ENCODE results near the gene DHX58.

DHX58 gene

GRCh38 chr17:42125565-42125964 is 13.1 kb upstream of the DHX58 start:
- TF ChIP-seq FOXM1 (IDR thresholded peaks at IDR 0.05; ENCODE audit: borderline replicate concordance, low read depth) (no peak), USF1 (IDR thresholded peaks at IDR 0.05) (no peak), YY1 (IDR thresholded peaks at IDR 0.05; ENCODE audit: low read depth) (no peak), TCF12 (IDR thresholded peaks at IDR 0.05; ENCODE audit: low read depth) (no peak), EP300 (IDR thresholded peaks at IDR 0.05; ENCODE audit: borderline replicate concordance) (no peak), RAD21 (IDR thresholded peaks at IDR 0.05; ENCODE audit: low read depth) (no peak), REST (IDR thresholded peaks at IDR 0.05; ENCODE audit: low read depth) (no peak), CREB1 (IDR thresholded peaks at IDR 0.05; ENCODE audit: low read depth) (no peak), NFIC (IDR thresholded peaks at IDR 0.05) (no peak), TAF1 (IDR thresholded peaks at IDR 0.05; ENCODE audit: low read depth) (no peak), TEAD4 (IDR thresholded peaks at IDR 0.05) (no peak)

DNA sequence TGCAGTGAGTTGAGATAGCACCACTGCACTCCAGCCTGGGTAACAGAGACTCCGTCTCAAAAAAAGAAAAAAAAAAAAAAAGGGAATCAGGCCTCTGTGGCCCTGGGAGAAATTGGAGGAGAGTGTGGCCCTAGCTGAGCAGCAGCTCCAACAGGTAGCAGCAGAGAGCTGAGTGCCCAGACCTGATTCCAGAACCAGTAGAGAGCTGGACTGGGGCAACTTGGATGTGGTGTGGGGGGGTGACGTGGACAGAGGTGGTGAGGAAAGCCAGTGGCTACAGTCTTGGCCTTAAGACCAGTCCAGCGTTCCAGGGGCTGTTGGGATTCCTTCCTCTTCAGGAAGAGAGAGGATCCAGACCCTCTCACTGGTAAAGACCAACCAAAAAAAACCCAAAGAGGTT is 11.7 kb upstream of the DHX58 start:
- TF ChIP-seq TCF12 (IDR thresholded peaks at IDR 0.05; ENCODE audit: low read depth) (no peak), YY1 (IDR thresholded peaks at IDR 0.05; ENCODE audit: low read depth) (no peak), USF1 (IDR thresholded peaks at IDR 0.05) (no peak), TEAD4 (IDR thresholded peaks at IDR 0.05) (no peak), FOXM1 (IDR thresholded peaks at IDR 0.05; ENCODE audit: borderline replicate concordance, low read depth) (no peak), ZBTB7A (IDR thresholded peaks at IDR 0.05; ENCODE audit: low read depth) (no peak), CEBPB (IDR thresholded peaks at IDR 0.05) (no peak), TAF1 (IDR thresholded peaks at IDR 0.05; ENCODE audit: low read depth) (no peak), EGR1 (IDR thresholded peaks at IDR 0.05) (no peak)
- TF ChIP-seq, protein P1, sequence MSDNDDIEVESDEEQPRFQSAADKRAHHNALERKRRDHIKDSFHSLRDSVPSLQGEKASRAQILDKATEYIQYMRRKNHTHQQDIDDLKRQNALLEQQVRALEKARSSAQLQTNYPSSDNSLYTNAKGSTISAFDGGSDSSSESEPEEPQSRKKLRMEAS (IDR thresholded peaks at IDR 0.05) = no peak

GRCh38 chr17:42122371-42123303 is 10.1 kb upstream of the DHX58 start, which contains the start of gene HSPB9:
Gene HSPB9 (plus strand): TSS chr17:42122804. CDS start chr17:42122851, 47 bp downstream.
- TF ChIP-seq CEBPB (IDR thresholded peaks at IDR 0.05) (no peak), TCF12 (IDR thresholded peaks at IDR 0.05; ENCODE audit: low read depth) (no peak), EP300 (IDR thresholded peaks at IDR 0.05; ENCODE audit: borderline replicate concordance) (no peak), REST (IDR thresholded peaks at IDR 0.05; ENCODE audit: low read depth) (no peak), NFIC (IDR thresholded peaks at IDR 0.05) (no peak), ZBTB7A (IDR thresholded peaks at IDR 0.05; ENCODE audit: low read depth) (no peak), RAD21 (IDR thresholded peaks at IDR 0.05; ENCODE audit: low read depth) (no peak), YY1 (IDR thresholded peaks at IDR 0.05; ENCODE audit: low read depth) (no peak), USF1 (IDR thresholded peaks at IDR 0.05) (no peak), FOXM1 (IDR thresholded peaks at IDR 0.05; ENCODE audit: borderline replicate concordance, low read depth) (no peak), TEAD4 (IDR thresholded peaks at IDR 0.05) (no peak), CREB1 (IDR thresholded peaks at IDR 0.05; ENCODE audit: low read depth) (no peak)
- TF ChIP-seq, protein P1 (IDR thresholded peaks at IDR 0.05) = no peak

GRCh38 chr17:42120770-42121769 is 8.6 kb upstream of the DHX58 start, which contains the start of gene KAT2A:
Gene KAT2A (minus strand): TSS chr17:42121367. CDS start chr17:42121304, 63 bp downstream.
- 0 out of 2 replicates have a peak, but pooled peaks have one; percentile 18 for TF ChIP-seq EGR1 (IDR thresholded peaks at IDR 0.05)
- no peak for TF ChIP-seq NFIC (IDR thresholded peaks at IDR 0.05)
- TF ChIP-seq TCF12 (IDR thresholded peaks at IDR 0.05; ENCODE audit: low read depth) = no peak
- no peak for TF ChIP-seq REST (IDR thresholded peaks at IDR 0.05; ENCODE audit: low read depth)
- TF ChIP-seq TEAD4 (IDR thresholded peaks at IDR 0.05) = 0 out of 2 replicates have a peak, but pooled peaks have one; percentile 10
- TF ChIP-seq YY1 (IDR thresholded peaks at IDR 0.05; ENCODE audit: low read depth) = peak; percentile 79; the same call in 1 of the 2 replicates
- TF ChIP-seq ZBTB7A (IDR thresholded peaks at IDR 0.05; ENCODE audit: low read depth) = no peak
- TF ChIP-seq CEBPB (IDR thresholded peaks at IDR 0.05) = no peak
- no peak for TF ChIP-seq EP300 (IDR thresholded peaks at IDR 0.05; ENCODE audit: borderline replicate concordance)
- TF ChIP-seq TAF1 (IDR thresholded peaks at IDR 0.05; ENCODE audit: low read depth) = peak; percentile 66; the same call in 1 of the 2 replicates
- TF ChIP-seq, protein P1 (IDR thresholded peaks at IDR 0.05) = peak; percentile 90
- TF ChIP-seq CREB1 (IDR thresholded peaks at IDR 0.05; ENCODE audit: low read depth) = no peak
- no peak for TF ChIP-seq FOXM1 (IDR thresholded peaks at IDR 0.05; ENCODE audit: borderline replicate concordance, low read depth)
- no peak for TF ChIP-seq RAD21 (IDR thresholded peaks at IDR 0.05; ENCODE audit: low read depth)
- TF ChIP-seq USF1 (IDR thresholded peaks at IDR 0.05) = no peak
